Femur (tissue), 1 donor: Measurements from ENCODE around the gene TACC2.
"Not testable (repeated sequence)": the region's sequence is repeated elsewhere in the genome, so short reads cannot be mapped to it uniquely, and the experiment has no call there.

ENCODE experiments used
- DNase-seq: peaks from one replicate; pipeline ENCODE4 v3.0.0-alpha.2; 2017

Gene TACC2

GRCh38 chr10:121988361-121989324 is at the start of gene TACC2:
Gene TACC2 (plus strand): TSS chr10:121989163. CDS start chr10:122021982, 32,819 bp downstream.
- DNase-seq: no peak

- DNase-seq: no peak
These were observed 47.4 kb upstream of the TACC2 start for GRCh38 chr10:121941532-121941931.

- DNase-seq: peak; percentile 56
These were observed 46.1 kb upstream of the TACC2 start for GRCh38 chr10:121942749-121943416.

- no peak for DNase-seq
These were observed 41.3 kb upstream of the TACC2 start for GRCh38 chr10:121947343-121948330.

GRCh38 chr10:121949049-121949448 is 39.9 kb upstream of the TACC2 start:
- DNase-seq: no peak

GRCh38 chr10:121949451-121949850 is 39.5 kb upstream of the TACC2 start:
- DNase-seq: no peak

GRCh38 chr10:121952226-121952625 is 36.7 kb upstream of the TACC2 start:
- no peak for DNase-seq

- no peak for DNase-seq
These were observed 32.6 kb upstream of the TACC2 start for GRCh38 chr10:121956111-121957061.

GRCh38 chr10:121959671-121960070 is 29.3 kb upstream of the TACC2 start:
- no peak for DNase-seq

- DNase-seq: no peak
These were observed 27.5 kb upstream of the TACC2 start for GRCh38 chr10:121961456-121961855.

GRCh38 chr10:121965996-121966395 is 23.0 kb upstream of the TACC2 start:
- DNase-seq: no peak

- DNase-seq: not testable (repeated sequence)
These were observed 19.9 kb upstream of the TACC2 start for GRCh38 chr10:121969086-121969485.

- DNase-seq: no peak
These were observed 14.9 kb upstream of the TACC2 start for GRCh38 chr10:121974019-121974534.

GRCh38 chr10:121974535-121975294 is 14.2 kb upstream of the TACC2 start, which contains the start of gene NSMCE4A:
Gene NSMCE4A (minus strand): TSS chr10:121975217. CDS start chr10:121975165, 52 bp downstream.
- DNase-seq: peak; percentile 85

- DNase-seq: no peak
These were observed 13.5 kb upstream of the TACC2 start for GRCh38 chr10:121975295-121976086.

- DNase-seq: no peak
These were observed 12.4 kb upstream of the TACC2 start for GRCh38 chr10:121976607-121977006.

- no peak for DNase-seq
These were observed 10.5 kb upstream of the TACC2 start for GRCh38 chr10:121978511-121978910.

GRCh38 chr10:121981346-121981745 is 7.6 kb upstream of the TACC2 start:
- no peak for DNase-seq

GRCh38 chr10:121983852-121984251 is 5.1 kb upstream of the TACC2 start:
- DNase-seq: no peak
